K562 (cell line): Measurements from ENCODE around the gene ANP32B. TPM values are rescaled to one million over a fixed set of nuclear protein-coding genes. Genes with fewer than 3 reads are reported as not detected.
A peak's percentile ranks its signal among the peaks of the same experiment; 100 is the strongest.

Experiments
- C11orf30 ChIP-seq: fragments of 450-650 bp; IDR thresholded peaks from 2 replicates; pipeline ENCODE4 v1.6.1; 2016; ENCODE audit warnings: low read depth, mild to moderate bottlenecking
- GATAD2B ChIP-seq: fragments of 450-650 bp; IDR thresholded peaks from 2 replicates; pipeline ENCODE4 v1.6.1; 2017; ENCODE audit warnings: mild to moderate bottlenecking, borderline replicate concordance
- ILF3 ChIP-seq: fragments of 450-650 bp; IDR thresholded peaks from 2 replicates; pipeline ENCODE4 v1.6.1; 2018; ENCODE audit warnings: antibody characterized with exemption, mild to moderate bottlenecking, moderate library complexity, borderline replicate concordance
- PTBP1 ChIP-seq: fragments of 200-400 bp; formaldehyde crosslinking; IDR thresholded peaks from 2 replicates; pipeline ENCODE4 v1.6.1; 2017; ENCODE audit warnings: low read depth, low read length
- TEAD4 ChIP-seq, 2 experiments: sonication (generic) in 1 of 2; formaldehyde crosslinking in 1 of 2; IDR thresholded peaks; 2 replicates each; pipeline versions ENCODE4 v1.6.1 to v1.8.0; 2012 to 2022; ENCODE audit warnings: borderline replicate concordance in 1 of 2, inconsistent platforms in 1 of 2, low read length in 1 of 2, mild to moderate bottlenecking in 1 of 2, missing genetic modification reagents in 1 of 2
- TSC22D4 ChIP-seq: fragments of 450-650 bp; IDR thresholded peaks from 2 replicates; pipeline ENCODE4 v1.6.1; 2016; ENCODE audit warnings: missing genetic modification characterization, missing biosample characterization, control low read depth
- ZFP36 ChIP-seq: fragments of 150-350 bp; IDR thresholded peaks from 2 replicates; pipeline ENCODE4 v1.6.1; 2018; ENCODE audit warnings: low read length, low read depth; ENCODE audit not compliant: partially characterized antibody
- ZNF217 ChIP-seq: sonication (generic); formaldehyde crosslinking; IDR thresholded peaks from 2 replicates; pipeline ENCODE4 v1.8.0; 2022; ENCODE audit warnings: mild to moderate bottlenecking, missing genetic modification reagents
- ZNF224 ChIP-seq: sonication (generic); formaldehyde crosslinking; IDR thresholded peaks from 2 replicates; pipeline ENCODE4 v1.8.0; 2022; ENCODE audit warnings: mild to moderate bottlenecking, missing genetic modification reagents
- ZNF239 ChIP-seq: fragments of 250-450 bp; sonication (Bioruptor Pico); IDR thresholded peaks from 2 replicates; pipeline ENCODE4 v1.4.0; 2020; ENCODE audit warnings: mild to moderate bottlenecking
- ZNF274 ChIP-seq: IDR thresholded peaks from 2 replicates; pipeline ENCODE4 v1.6.1; 2011; ENCODE audit warnings: low read depth, mild to moderate bottlenecking, low read length, moderate library complexity, borderline replicate concordance
- ZNF41 ChIP-seq: fragments of 250-450 bp; sonication (Bioruptor Pico); conservative IDR thresholded peaks from 2 replicates; pipeline ENCODE4 v1.4.0; 2020; ENCODE audit warnings: mild to moderate bottlenecking
- polyA plus RNA-seq, 8 experiments: library from polyadenylated mRNA; depleted of rRNA in 4 of 8; stranded (reverse) in 5 of 8; unstranded in 3 of 8; fragments of >200 nt; fragmentation: Nextera tagmentation in 2 of 8; fragmentation: Illumina TruSeq in 1 of 8; extraction: Ambion mirVana in 2 of 8; extraction: Trizol in 1 of 8; gene quantifications; 2 replicates each; pipeline versions ENCODE4 v1.2.1 to v1.2.3, GENCODE V29; 2011 to 2014; ENCODE audit warnings: inconsistent platforms in 1 of 8, missing spikeins in 1 of 8
- total RNA-seq, 7 experiments: library from RNA; depleted of rRNA in 6 of 7; stranded (reverse); fragments of >200 nt in 6 of 7; fragmentation: Illumina TruSeq in 2 of 7; extraction: Trizol in 2 of 7; gene quantifications; 2 replicates each; pipeline versions ENCODE4 v1.2.1 to v1.2.3, GENCODE V29; 2011 to 2021; ENCODE audit warnings: low replicate concordance in 1 of 7
- TF ChIP-seq, protein P1 (sequence below): fragments of 250-450 bp; sonication (Bioruptor Pico); IDR thresholded peaks from 2 replicates; pipeline ENCODE4 v1.4.0; 2020; ENCODE audit warnings: mild to moderate bottlenecking
- TF ChIP-seq, protein P2 (sequence below): fragments of 250-450 bp; sonication (Bioruptor Pico); IDR thresholded peaks from 2 replicates; pipeline ENCODE4 v1.5.0; 2021; ENCODE audit warnings: mild to moderate bottlenecking, borderline replicate concordance
- TF ChIP-seq, protein P3 (sequence below), 2 experiments: fragments of 150-350 bp in 1 of 2; IDR thresholded peaks; 2 replicates each; pipeline ENCODE4 v1.6.1; 2012 to 2016; ENCODE audit warnings: low read depth in 2 of 2, low read length in 2 of 2, mild to moderate bottlenecking in 1 of 2, moderate library complexity in 1 of 2
- TF ChIP-seq, protein P4 (sequence below), 2 experiments: IDR thresholded peaks; 2 replicates each; pipeline ENCODE4 v1.6.1; 2012; ENCODE audit warnings: improper control_type of control experiment in 2 of 2, low read depth in 2 of 2, low read length in 2 of 2, borderline replicate concordance in 1 of 2

ANP32B gene
- total and polyA plus RNA-seq, 9 of the 15 experiments (the other 6 are each of a cell fraction or from before 2014, with no cell fraction given), result 68.9 to 815 (median 141) TPM

DNA sequence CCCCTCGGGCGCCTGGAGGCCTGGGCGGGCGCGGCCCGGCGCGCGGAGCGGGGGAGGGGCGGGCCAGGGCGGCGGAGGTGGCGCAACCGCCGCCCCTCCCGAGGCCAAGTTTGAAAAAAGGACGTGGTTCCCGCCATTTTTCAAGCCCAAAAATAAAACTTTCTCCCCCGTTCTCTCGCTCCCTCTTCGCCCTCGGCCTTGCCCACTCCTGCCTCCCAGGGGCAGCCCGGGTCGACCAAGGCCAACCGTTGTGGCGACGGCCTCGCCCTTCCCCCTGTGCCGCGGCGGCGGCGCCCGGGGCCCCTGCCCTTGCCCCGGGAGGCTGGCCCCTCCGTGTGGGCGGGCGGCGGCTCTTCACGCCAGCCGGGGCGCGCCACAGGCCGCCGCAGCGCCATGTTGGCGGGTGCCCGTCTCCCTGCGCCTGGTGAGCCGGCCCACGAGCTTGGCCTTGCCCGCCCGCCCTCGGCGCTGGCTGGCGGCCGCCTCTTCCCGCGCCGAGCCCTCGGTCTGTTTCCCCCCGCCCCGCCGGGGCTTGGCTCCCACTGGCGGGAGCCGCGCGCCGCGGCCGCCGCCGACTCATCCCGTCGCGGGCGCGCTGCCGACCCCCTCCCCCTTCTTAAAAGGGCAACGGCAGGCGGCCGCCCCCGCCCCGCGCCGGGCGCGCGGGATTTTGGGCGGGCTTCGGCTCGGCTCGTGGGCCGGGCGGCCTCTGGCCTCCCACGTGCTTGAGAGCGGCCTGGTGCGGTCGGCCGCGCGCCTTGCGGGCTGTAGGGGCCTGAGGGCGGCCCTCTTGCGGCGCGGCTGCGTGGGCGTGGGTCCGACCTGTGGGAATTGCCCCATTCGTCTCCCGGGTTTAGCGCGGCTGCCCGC is 1.3 kb downstream of the ANP32B start (continued):
- TF ChIP-seq, protein P1, sequence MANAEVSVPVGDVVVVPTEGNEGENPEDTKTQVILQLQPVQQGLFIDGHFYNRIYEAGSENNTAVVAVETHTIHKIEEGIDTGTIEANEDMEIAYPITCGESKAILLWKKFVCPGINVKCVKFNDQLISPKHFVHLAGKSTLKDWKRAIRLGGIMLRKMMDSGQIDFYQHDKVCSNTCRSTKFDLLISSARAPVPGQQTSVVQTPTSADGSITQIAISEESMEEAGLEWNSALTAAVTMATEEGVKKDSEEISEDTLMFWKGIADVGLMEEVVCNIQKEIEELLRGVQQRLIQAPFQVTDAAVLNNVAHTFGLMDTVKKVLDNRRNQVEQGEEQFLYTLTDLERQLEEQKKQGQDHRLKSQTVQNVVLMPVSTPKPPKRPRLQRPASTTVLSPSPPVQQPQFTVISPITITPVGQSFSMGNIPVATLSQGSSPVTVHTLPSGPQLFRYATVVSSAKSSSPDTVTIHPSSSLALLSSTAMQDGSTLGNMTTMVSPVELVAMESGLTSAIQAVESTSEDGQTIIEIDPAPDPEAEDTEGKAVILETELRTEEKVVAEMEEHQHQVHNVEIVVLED (CRISPR knock-in tag), result peak; percentile 52; the same call in 1 of the 2 replicates
- TF ChIP-seq, protein P2, sequence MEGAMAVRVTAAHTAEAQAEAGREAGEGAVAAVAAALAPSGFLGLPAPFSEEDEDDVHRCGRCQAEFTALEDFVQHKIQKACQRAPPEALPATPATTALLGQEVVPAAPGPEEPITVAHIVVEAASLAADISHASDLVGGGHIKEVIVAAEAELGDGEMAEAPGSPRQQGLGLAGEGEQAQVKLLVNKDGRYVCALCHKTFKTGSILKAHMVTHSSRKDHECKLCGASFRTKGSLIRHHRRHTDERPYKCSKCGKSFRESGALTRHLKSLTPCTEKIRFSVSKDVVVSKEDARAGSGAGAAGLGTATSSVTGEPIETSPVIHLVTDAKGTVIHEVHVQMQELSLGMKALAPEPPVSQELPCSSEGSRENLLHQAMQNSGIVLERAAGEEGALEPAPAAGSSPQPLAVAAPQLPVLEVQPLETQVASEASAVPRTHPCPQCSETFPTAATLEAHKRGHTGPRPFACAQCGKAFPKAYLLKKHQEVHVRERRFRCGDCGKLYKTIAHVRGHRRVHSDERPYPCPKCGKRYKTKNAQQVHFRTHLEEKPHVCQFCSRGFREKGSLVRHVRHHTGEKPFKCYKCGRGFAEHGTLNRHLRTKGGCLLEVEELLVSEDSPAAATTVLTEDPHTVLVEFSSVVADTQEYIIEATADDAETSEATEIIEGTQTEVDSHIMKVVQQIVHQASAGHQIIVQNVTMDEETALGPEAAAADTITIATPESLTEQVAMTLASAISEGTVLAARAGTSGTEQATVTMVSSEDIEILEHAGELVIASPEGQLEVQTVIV (CRISPR knock-in tag), result no peak
- TF ChIP-seq, protein P3, sequence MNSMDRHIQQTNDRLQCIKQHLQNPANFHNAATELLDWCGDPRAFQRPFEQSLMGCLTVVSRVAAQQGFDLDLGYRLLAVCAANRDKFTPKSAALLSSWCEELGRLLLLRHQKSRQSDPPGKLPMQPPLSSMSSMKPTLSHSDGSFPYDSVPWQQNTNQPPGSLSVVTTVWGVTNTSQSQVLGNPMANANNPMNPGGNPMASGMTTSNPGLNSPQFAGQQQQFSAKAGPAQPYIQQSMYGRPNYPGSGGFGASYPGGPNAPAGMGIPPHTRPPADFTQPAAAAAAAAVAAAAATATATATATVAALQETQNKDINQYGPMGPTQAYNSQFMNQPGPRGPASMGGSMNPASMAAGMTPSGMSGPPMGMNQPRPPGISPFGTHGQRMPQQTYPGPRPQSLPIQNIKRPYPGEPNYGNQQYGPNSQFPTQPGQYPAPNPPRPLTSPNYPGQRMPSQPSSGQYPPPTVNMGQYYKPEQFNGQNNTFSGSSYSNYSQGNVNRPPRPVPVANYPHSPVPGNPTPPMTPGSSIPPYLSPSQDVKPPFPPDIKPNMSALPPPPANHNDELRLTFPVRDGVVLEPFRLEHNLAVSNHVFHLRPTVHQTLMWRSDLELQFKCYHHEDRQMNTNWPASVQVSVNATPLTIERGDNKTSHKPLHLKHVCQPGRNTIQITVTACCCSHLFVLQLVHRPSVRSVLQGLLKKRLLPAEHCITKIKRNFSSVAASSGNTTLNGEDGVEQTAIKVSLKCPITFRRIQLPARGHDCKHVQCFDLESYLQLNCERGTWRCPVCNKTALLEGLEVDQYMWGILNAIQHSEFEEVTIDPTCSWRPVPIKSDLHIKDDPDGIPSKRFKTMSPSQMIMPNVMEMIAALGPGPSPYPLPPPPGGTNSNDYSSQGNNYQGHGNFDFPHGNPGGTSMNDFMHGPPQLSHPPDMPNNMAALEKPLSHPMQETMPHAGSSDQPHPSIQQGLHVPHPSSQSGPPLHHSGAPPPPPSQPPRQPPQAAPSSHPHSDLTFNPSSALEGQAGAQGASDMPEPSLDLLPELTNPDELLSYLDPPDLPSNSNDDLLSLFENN (IDR thresholded peaks at IDR 0.05; ENCODE audit: low read depth in 2 of 2, low read length in 2 of 2), result peak in 1 of 2 experiments; percentile 16; a peak in 1 of 4 replicates
- TF ChIP-seq GATAD2B (peak; percentile 99), ZNF224 (CRISPR knock-in tag) (peak; percentile 86), PTBP1 (peak; percentile 58; the same call in 1 of the 2 replicates), TSC22D4 (no peak), ILF3 (no peak), ZNF217 (CRISPR knock-in tag) (no peak), ZNF41 (CRISPR knock-in tag) (0 out of 2 replicates have a peak, but pooled peaks have one; percentile 13), C11orf30 (no peak), TEAD4 (IDR thresholded peaks at IDR 0.05; ENCODE audit: low read length) (no peak), TEAD4 (CRISPR knock-in tag; IDR thresholded peaks at IDR 0.05; ENCODE audit: borderline replicate concordance) (peak; percentile 99), ZNF239 (CRISPR knock-in tag) (no peak), ZFP36 (no peak), ZNF274 (no peak)
- TF ChIP-seq, protein P4, sequence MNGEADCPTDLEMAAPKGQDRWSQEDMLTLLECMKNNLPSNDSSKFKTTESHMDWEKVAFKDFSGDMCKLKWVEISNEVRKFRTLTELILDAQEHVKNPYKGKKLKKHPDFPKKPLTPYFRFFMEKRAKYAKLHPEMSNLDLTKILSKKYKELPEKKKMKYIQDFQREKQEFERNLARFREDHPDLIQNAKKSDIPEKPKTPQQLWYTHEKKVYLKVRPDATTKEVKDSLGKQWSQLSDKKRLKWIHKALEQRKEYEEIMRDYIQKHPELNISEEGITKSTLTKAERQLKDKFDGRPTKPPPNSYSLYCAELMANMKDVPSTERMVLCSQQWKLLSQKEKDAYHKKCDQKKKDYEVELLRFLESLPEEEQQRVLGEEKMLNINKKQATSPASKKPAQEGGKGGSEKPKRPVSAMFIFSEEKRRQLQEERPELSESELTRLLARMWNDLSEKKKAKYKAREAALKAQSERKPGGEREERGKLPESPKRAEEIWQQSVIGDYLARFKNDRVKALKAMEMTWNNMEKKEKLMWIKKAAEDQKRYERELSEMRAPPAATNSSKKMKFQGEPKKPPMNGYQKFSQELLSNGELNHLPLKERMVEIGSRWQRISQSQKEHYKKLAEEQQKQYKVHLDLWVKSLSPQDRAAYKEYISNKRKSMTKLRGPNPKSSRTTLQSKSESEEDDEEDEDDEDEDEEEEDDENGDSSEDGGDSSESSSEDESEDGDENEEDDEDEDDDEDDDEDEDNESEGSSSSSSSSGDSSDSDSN (IDR thresholded peaks at IDR 0.05; ENCODE audit: borderline replicate concordance in 1 of 2, low read depth in 2 of 2, low read length in 2 of 2), result no peak
